Loucy (cell line): ENCODE data around the gene HMX1.

Source experiments
- H2AFZ ChIP-seq: fragments of 200-600 bp; sonication (generic); 2 replicates; pipeline ENCODE4 v1.6.0; 2016; ENCODE audit warnings: antibody characterized with exemption, mild to moderate bottlenecking, low read length, moderate library complexity
- H3F3A ChIP-seq: fragments of 200-600 bp; 2 replicates; pipeline ENCODE4 v1.6.0; 2016; ENCODE audit warnings: antibody characterized with exemption, low read depth, mild to moderate bottlenecking
- H3K27me3 ChIP-seq: fragments of 200-600 bp; sonication (generic); 2 replicates; pipeline ENCODE4 v1.6.1; 2014; ENCODE audit warnings: low read length, mild to moderate bottlenecking; ENCODE audit not compliant: insufficient read depth, poor library complexity, severe bottlenecking
- H3K36me3 ChIP-seq: fragments of 200-600 bp; sonication (generic); 2 replicates; pipeline ENCODE4 v1.6.1; 2016; ENCODE audit warnings: low read length; ENCODE audit not compliant: insufficient read depth
- H3K4me1 ChIP-seq: fragments of 200-600 bp; sonication (generic); 2 replicates; pipeline ENCODE4 v1.5.1; 2014; ENCODE audit warnings: low read length, mild to moderate bottlenecking; ENCODE audit not compliant: insufficient read depth, poor library complexity, severe bottlenecking
- H3K4me2 ChIP-seq: fragments of 200-600 bp; sonication (generic); 2 replicates; pipeline ENCODE4 v1.6.0; 2014; ENCODE audit warnings: antibody characterized with exemption, low read length, low read depth, mild to moderate bottlenecking; ENCODE audit not compliant: poor library complexity, severe bottlenecking
- H3K4me3 ChIP-seq: fragments of 200-600 bp; sonication (generic); 2 replicates; pipeline ENCODE4 v1.5.1; 2014; ENCODE audit warnings: low read length, mild to moderate bottlenecking, mixed read lengths; ENCODE audit not compliant: poor library complexity, severe bottlenecking
- H3K79me2 ChIP-seq: fragments of 200-600 bp; sonication (generic); 2 replicates; pipeline ENCODE4 v1.6.1; 2014; ENCODE audit warnings: low read length; ENCODE audit not compliant: insufficient read depth
- H3K9ac ChIP-seq: fragments of 200-600 bp; sonication (generic); 2 replicates; pipeline ENCODE4 v1.6.0; 2014; ENCODE audit warnings: mild to moderate bottlenecking, low read depth, low read length, moderate library complexity; ENCODE audit not compliant: poor library complexity, severe bottlenecking
- H3K9me2 ChIP-seq: fragments of 200-600 bp; sonication (generic); replicated peaks from 2 replicates; pipeline ENCODE4 v1.6.1; 2016; ENCODE audit warnings: low read depth, low read length, mixed read lengths
- H3K9me3 ChIP-seq: fragments of 200-600 bp; sonication (generic); 2 replicates; pipeline ENCODE4 v1.6.1; 2014; ENCODE audit warnings: mild to moderate bottlenecking, antibody characterized with exemption, low read length, low read depth; ENCODE audit not compliant: insufficient read depth
- H4K20me1 ChIP-seq: fragments of 200-600 bp; sonication (generic); 2 replicates; pipeline ENCODE4 v1.6.0; 2014; ENCODE audit warnings: antibody characterized with exemption, low read length, mild to moderate bottlenecking; ENCODE audit not compliant: insufficient read depth, poor library complexity, severe bottlenecking
- EZH2phosphoT487 ChIP-seq: fragments of 200-600 bp; IDR thresholded peaks from 2 replicates; pipeline ENCODE4 v1.6.1; 2018; ENCODE audit warnings: antibody characterized with exemption, mild to moderate bottlenecking, moderate library complexity, borderline replicate concordance
- TF ChIP-seq, protein P1 (sequence below): fragments of 200-600 bp; sonication (generic); conservative IDR thresholded peaks from 2 replicates; pipeline ENCODE4 v1.5.1; 2014; ENCODE audit warnings: mild to moderate bottlenecking, antibody characterized with exemption, low read length

HMX1 gene

GRCh38 chr4:8888856-8889255, 17.2 kb upstream of the HMX1 start:
- H3K27me3 ChIP-seq: no peaks in the 10 kb centered on the region

GRCh38 chr4:8886612-8887406, 15.2 kb upstream of the HMX1 start:
- Histone ChIP-seq H3K9me3 (peaks cover 10% of the 10 kb centered on the region; the same call in 1 of the 2 replicates), H3K9ac (no peak overlapping the region), H3K4me3 (no peak overlapping the region), H3K9me2 (no peaks in the 10 kb centered on the region), H3F3A (no peaks in the 10 kb centered on the region), H3K79me2 (no peaks in the 10 kb centered on the region), H3K27me3 (no peaks in the 10 kb centered on the region), H3K4me2 (no peak overlapping the region), H3K36me3 (no peaks in the 10 kb centered on the region), H3K4me1 (no peaks in the 10 kb centered on the region), H4K20me1 (no peaks in the 10 kb centered on the region), H2AFZ (no peak overlapping the region)
- TF ChIP-seq, protein P1, sequence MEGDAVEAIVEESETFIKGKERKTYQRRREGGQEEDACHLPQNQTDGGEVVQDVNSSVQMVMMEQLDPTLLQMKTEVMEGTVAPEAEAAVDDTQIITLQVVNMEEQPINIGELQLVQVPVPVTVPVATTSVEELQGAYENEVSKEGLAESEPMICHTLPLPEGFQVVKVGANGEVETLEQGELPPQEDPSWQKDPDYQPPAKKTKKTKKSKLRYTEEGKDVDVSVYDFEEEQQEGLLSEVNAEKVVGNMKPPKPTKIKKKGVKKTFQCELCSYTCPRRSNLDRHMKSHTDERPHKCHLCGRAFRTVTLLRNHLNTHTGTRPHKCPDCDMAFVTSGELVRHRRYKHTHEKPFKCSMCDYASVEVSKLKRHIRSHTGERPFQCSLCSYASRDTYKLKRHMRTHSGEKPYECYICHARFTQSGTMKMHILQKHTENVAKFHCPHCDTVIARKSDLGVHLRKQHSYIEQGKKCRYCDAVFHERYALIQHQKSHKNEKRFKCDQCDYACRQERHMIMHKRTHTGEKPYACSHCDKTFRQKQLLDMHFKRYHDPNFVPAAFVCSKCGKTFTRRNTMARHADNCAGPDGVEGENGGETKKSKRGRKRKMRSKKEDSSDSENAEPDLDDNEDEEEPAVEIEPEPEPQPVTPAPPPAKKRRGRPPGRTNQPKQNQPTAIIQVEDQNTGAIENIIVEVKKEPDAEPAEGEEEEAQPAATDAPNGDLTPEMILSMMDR: peak; percentile 27
- TF ChIP-seq EZH2phosphoT487: no peak

More at GRCh38 chr4:8888856-8889255, 17.2 kb upstream of the HMX1 start:
- Histone ChIP-seq H4K20me1 (no peaks in the 10 kb centered on the region), H3K36me3 (no peaks in the 10 kb centered on the region), H3K9ac (no peak overlapping the region), H3K4me1 (no peaks in the 10 kb centered on the region), H2AFZ (no peak overlapping the region), H3K9me2 (no peaks in the 10 kb centered on the region), H3F3A (no peaks in the 10 kb centered on the region), H3K4me3 (no peak overlapping the region), H3K4me2 (no peak overlapping the region), H3K9me3 (peaks cover 6% of the 10 kb centered on the region; the same call in 1 of the 2 replicates), H3K79me2 (no peaks in the 10 kb centered on the region)
- no peak for TF ChIP-seq EZH2phosphoT487
- TF ChIP-seq, protein P1: no peak

- H3K4me1 ChIP-seq: no peaks in the 10 kb centered on the region
- no peak overlapping the region for H3K9ac ChIP-seq
- H3K27me3 ChIP-seq: no peaks in the 10 kb centered on the region
Observed at GRCh38 chr4:8882239-8882638, 10.6 kb upstream of the HMX1 start.

More at GRCh38 chr4:8882239-8882638, 10.6 kb upstream of the HMX1 start:
- H3K79me2 ChIP-seq: no peaks in the 10 kb centered on the region
- no peak overlapping the region for H2AFZ ChIP-seq
- no peaks in the 10 kb centered on the region for H3K36me3 ChIP-seq
- H3K4me2 ChIP-seq: no peak overlapping the region
- H3F3A ChIP-seq: no peaks in the 10 kb centered on the region
- H3K4me3 ChIP-seq: no peak overlapping the region
- H3K9me3 ChIP-seq: peaks cover 12% of the 10 kb centered on the region; the same call in 1 of the 2 replicates
- no peaks in the 10 kb centered on the region for H3K9me2 ChIP-seq
- no peaks in the 10 kb centered on the region for H4K20me1 ChIP-seq
- TF ChIP-seq, protein P1: no peak
- TF ChIP-seq EZH2phosphoT487: no peak
